Caco-2 (cell line): ENCODE measurements around the gene P2RY2. TPM values are rescaled to one million over a fixed set of nuclear protein-coding genes. Genes with fewer than 3 reads are reported as not detected.
A peak's percentile ranks its signal among the peaks of the same experiment; 100 is the strongest.

Experiments used
- BruUV-seq: library from RNA; stranded (reverse); fragments of 400-500 nt; replicated peaks from 2 replicates; lab custom pipeline; 2021; lab: Mats Ljungman, UMichigan
- CTCF ChIA-PET: fragments of 300-600 bp; sonication (Branson Sonifier 250); formaldehyde crosslinking; loops from one replicate; lab custom pipeline; 2022; ENCODE audit warnings: antibody characterized with exemption; lab: Charles Lee
- POLR2A ChIA-PET: fragments of 300-600 bp; sonication (Branson Sonifier 250); formaldehyde crosslinking; loops from one replicate; lab custom pipeline; 2022; ENCODE audit warnings: antibody characterized with exemption; lab: Charles Lee
- DNase-seq, 2 experiments: peaks; one replicate each; pipeline versions ENCODE4 v3.0.0 to v3.0.0-alpha.2; 2020 to 2022
- H3K27me3 ChIP-seq: replicated peaks from 2 replicates; pipeline ENCODE4 v1.6.0; 2011; ENCODE audit warnings: low read length; ENCODE audit not compliant: control insufficient read depth, insufficient read depth
- H3K36me3 ChIP-seq: 2 replicates; pipeline ENCODE4 v1.5.1; 2011; ENCODE audit warnings: low read length; ENCODE audit not compliant: control insufficient read depth, insufficient read depth
- H3K4me1 ChIP-seq: fragments of 250-450 bp; sonication (Bioruptor Pico); 2 replicates; pipeline ENCODE4 v1.5.1; 2020; ENCODE audit warnings: mild to moderate bottlenecking
- H3K4me3 ChIP-seq: 2 replicates; pipeline ENCODE4 v1.5.1; 2011; ENCODE audit warnings: low read depth, mild to moderate bottlenecking, control low read depth, low read length
- H3K9me3 ChIP-seq: fragments of 250-450 bp; sonication (Bioruptor Pico); 2 replicates; pipeline ENCODE4 v1.5.1; 2020; ENCODE audit warnings: mild to moderate bottlenecking, moderate library complexity
- H3K27ac Mint-ChIP-seq: one replicate; pipeline ENCODE4 v1.8.0; 2022; ENCODE audit warnings: mixed read lengths; ENCODE audit not compliant: unreplicated experiment
- H3K27me3 Mint-ChIP-seq: one replicate; pipeline ENCODE4 v1.8.0; 2022; ENCODE audit warnings: mixed read lengths; ENCODE audit not compliant: insufficient read depth, unreplicated experiment
- H3K36me3 Mint-ChIP-seq: one replicate; pipeline ENCODE4 v1.8.0; 2022; ENCODE audit warnings: mild to moderate bottlenecking, mixed read lengths; ENCODE audit not compliant: insufficient read depth, unreplicated experiment
- H3K4me1 Mint-ChIP-seq: one replicate; pipeline ENCODE4 v1.8.0; 2022; ENCODE audit warnings: low read depth, mixed read lengths; ENCODE audit not compliant: unreplicated experiment
- H3K4me3 Mint-ChIP-seq: one replicate; pipeline ENCODE4 v1.8.0; 2022; ENCODE audit warnings: mild to moderate bottlenecking, moderate library complexity, mixed read lengths; ENCODE audit not compliant: unreplicated experiment
- H3K9me3 Mint-ChIP-seq: one replicate; pipeline ENCODE4 v1.8.0; 2022; ENCODE audit warnings: mixed read lengths; ENCODE audit not compliant: unreplicated experiment
- CTCF ChIP-seq, 2 experiments: fragments of 200-600 bp in 1 of 2; IDR thresholded peaks; 1 replicate in 1 of 2; 2 replicates in 1 of 2; pipeline versions ENCODE4 v1.5.1 to v1.8.0; 2011 to 2022; ENCODE audit warnings: antibody characterized with exemption in 1 of 2, control low read depth in 1 of 2, inconsistent platforms in 1 of 2, low read depth in 1 of 2, low read length in 1 of 2, mild to moderate bottlenecking in 1 of 2, moderate library complexity in 1 of 2; ENCODE audit not compliant: insufficient read depth in 1 of 2, severe bottlenecking in 1 of 2, unreplicated experiment in 1 of 2
- intact Hi-C: fragments of 100-400 bp; cut with micrococcal nuclease; formaldehyde crosslinking; loops from one replicate; pipeline ENCODE4 v1.10.0; 2022; ENCODE audit not compliant: unreplicated experiment
- total RNA-seq: library from RNA; stranded (reverse); gene quantifications from 2 replicates; pipeline ENCODE4 v1.2.3, GENCODE V29; 2022

Gene P2RY2
- total RNA-seq, 1 experiment from 2014 or later, result 10.4 TPM

- no peak for DNase-seq
- H3K4me3 Mint-ChIP-seq, result no peak overlapping the region
- no peaks in the 10 kb centered on the region for H3K36me3 Mint-ChIP-seq
- intact Hi-C loops, result no loop called here
- peaks cover 40% of the 10 kb centered on the region for H3K4me1 Mint-ChIP-seq
- no peaks in the 10 kb centered on the region for H3K27me3 Mint-ChIP-seq
- ChIA-PET POLR2A (no interaction called here), CTCF (interaction anchor here (0.9 to 1.0 kb wide), 2 partner anchors 10 to 47 kb away, joined by 3 read pairs; no protein-coding TSS in a partner anchor)
- Histone ChIP-seq H3K36me3 (no peaks in the 10 kb centered on the region), H3K4me1 (peaks cover 54% of the 10 kb centered on the region), H3K9me3 (no peaks in the 10 kb centered on the region), H3K27me3 (no peaks in the 10 kb centered on the region), H3K4me3 (no peak overlapping the region)
- H3K9me3 Mint-ChIP-seq, result no peaks in the 10 kb centered on the region
- BruUV-seq, result no TSS peak
- no peak for TF ChIP-seq CTCF (IDR thresholded peaks at IDR 0.05; ENCODE audit: insufficient read depth in 1 of 2, low read depth in 1 of 2, low read length in 1 of 2, severe bottlenecking in 1 of 2, unreplicated experiment in 1 of 2)
- no peak overlapping the region for H3K27ac Mint-ChIP-seq
Observed at GRCh38 chr11:73189723-73190556, 28.1 kb upstream of the P2RY2 start.

GRCh38 chr11:73190557-73190885, 27.6 kb upstream of the P2RY2 start:
- no peaks in the 10 kb centered on the region for H3K27me3 ChIP-seq
- no peak for DNase-seq
- peaks cover 54% of the 10 kb centered on the region for H3K4me1 ChIP-seq
- Mint-ChIP-seq H3K27me3 (no peaks in the 10 kb centered on the region), H3K4me1 (peaks cover 44% of the 10 kb centered on the region), H3K27ac (peak overlapping the region; percentile 9), H3K36me3 (no peaks in the 10 kb centered on the region), H3K9me3 (no peaks in the 10 kb centered on the region), H3K4me3 (no peak overlapping the region)
- H3K4me3 ChIP-seq, result no peak overlapping the region
- POLR2A ChIA-PET, result no interaction called here
- H3K36me3 ChIP-seq, result no peaks in the 10 kb centered on the region
- CTCF ChIA-PET, result no interaction called here
- TF ChIP-seq CTCF (IDR thresholded peaks at IDR 0.05; ENCODE audit: insufficient read depth in 1 of 2, low read depth in 1 of 2, low read length in 1 of 2, severe bottlenecking in 1 of 2, unreplicated experiment in 1 of 2), result no peak
- no peaks in the 10 kb centered on the region for H3K9me3 ChIP-seq
- intact Hi-C loops, result no loop called here
- BruUV-seq, result no TSS peak

- Mint-ChIP-seq H3K36me3 (no peaks in the 10 kb centered on the region), H3K4me1 (peaks cover 51% of the 10 kb centered on the region), H3K27me3 (no peaks in the 10 kb centered on the region), H3K9me3 (no peaks in the 10 kb centered on the region), H3K27ac (peak overlapping the region; percentile 9), H3K4me3 (no peak overlapping the region)
- no peaks in the 10 kb centered on the region for H3K9me3 ChIP-seq
- no peaks in the 10 kb centered on the region for H3K27me3 ChIP-seq
- H3K36me3 ChIP-seq, result no peaks in the 10 kb centered on the region
- no peak overlapping the region for H3K4me3 ChIP-seq
- ChIA-PET POLR2A (no interaction called here), CTCF (interaction anchor here (0.6 kb wide), 1 partner anchor 46 kb away, joined by 3 read pairs; no protein-coding TSS in a partner anchor)
- intact Hi-C loops, result no loop called here
- no TSS peak for BruUV-seq
- TF ChIP-seq CTCF (IDR thresholded peaks at IDR 0.05; ENCODE audit: insufficient read depth in 1 of 2, low read depth in 1 of 2, low read length in 1 of 2, severe bottlenecking in 1 of 2, unreplicated experiment in 1 of 2), result no peak
- H3K4me1 ChIP-seq, result peaks cover 54% of the 10 kb centered on the region
- DNase-seq, result peak in 1 of 2 experiments; percentile 40
Observed at GRCh38 chr11:73191151-73191550, 26.9 kb upstream of the P2RY2 start.
